Stimulated activated CD8-positive, alpha-beta memory T cell treated with anti-CD3 and anti-CD28 coated beads, Interleukin-15, amount 100 ng/mL, for 48 hours (primary cell): ENCODE results near the gene NCR2.

Experiments used
- DNase-seq, 2 donors: peaks; one replicate each; pipeline ENCODE4 v3.0.0-alpha.2; 2020; ENCODE audit warnings: low read depth in 2 of 2

The NCR2 gene

GRCh38 chr6:41359617-41360313 lies 24.4 kb downstream of the NCR2 start:
- DNase-seq: no peak

DNA sequence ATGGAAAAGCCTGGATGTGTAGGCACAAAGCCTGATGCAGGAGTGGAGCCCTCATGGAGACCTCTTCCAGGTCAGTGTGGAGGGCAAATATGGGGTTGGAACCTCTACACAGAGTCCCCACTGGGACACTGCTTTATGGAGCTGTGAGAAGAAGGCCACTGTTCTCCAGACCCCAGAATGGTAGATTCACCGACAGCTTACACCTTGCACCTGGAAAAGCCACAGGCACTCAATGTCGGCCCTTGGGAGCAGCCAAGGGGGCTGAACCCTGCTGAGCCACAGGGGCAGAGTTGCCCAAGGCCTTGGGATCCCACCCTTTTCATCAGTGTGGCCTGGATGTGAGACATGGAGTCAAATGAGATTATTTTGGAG lies 24.9 kb downstream of the NCR2 start:
- DNase-seq: no peak

- DNase-seq: no peak
Measured at GRCh38 chr6:41366150-41366549, 30.7 kb downstream of the NCR2 start.

- DNase-seq: no peak
Measured at GRCh38 chr6:41367061-41367460, 31.7 kb downstream of the NCR2 start.

GRCh38 chr6:41367700-41368099 lies 32.3 kb downstream of the NCR2 start:
- DNase-seq: no peak

DNA sequence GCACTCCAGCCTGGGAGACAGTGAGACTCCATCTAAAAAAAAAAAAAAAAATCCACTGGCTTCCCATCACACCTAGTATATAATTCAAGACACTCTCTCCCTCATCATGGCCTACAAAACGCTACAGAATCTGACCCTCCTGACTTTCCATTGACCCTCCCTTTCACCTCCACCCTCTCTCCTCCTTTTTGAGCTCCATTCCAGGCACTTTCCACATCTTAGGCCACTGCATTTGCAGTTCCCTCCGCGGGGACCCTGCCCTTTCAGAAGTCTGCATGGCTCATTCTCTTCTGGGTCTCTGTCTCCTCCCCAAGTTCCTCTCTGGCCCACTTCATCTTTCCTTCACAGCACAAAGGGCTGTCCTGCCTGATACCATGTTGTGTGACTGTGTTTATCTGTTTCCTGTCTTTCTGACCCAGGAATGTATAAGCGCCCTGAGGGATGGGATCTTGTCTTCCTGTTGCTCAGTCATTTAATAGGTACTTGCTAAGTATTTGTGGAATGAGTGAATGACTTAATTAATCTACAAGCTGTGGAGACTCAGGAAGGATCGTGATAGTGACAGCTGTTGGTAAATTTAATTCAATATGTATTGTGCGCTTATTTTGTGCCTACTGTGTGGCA lies 35.2 kb downstream of the NCR2 start:
- DNase-seq: no peak

- DNase-seq: no peak
Measured at GRCh38 chr6:41371461-41371991, 36.1 kb downstream of the NCR2 start.

DNA sequence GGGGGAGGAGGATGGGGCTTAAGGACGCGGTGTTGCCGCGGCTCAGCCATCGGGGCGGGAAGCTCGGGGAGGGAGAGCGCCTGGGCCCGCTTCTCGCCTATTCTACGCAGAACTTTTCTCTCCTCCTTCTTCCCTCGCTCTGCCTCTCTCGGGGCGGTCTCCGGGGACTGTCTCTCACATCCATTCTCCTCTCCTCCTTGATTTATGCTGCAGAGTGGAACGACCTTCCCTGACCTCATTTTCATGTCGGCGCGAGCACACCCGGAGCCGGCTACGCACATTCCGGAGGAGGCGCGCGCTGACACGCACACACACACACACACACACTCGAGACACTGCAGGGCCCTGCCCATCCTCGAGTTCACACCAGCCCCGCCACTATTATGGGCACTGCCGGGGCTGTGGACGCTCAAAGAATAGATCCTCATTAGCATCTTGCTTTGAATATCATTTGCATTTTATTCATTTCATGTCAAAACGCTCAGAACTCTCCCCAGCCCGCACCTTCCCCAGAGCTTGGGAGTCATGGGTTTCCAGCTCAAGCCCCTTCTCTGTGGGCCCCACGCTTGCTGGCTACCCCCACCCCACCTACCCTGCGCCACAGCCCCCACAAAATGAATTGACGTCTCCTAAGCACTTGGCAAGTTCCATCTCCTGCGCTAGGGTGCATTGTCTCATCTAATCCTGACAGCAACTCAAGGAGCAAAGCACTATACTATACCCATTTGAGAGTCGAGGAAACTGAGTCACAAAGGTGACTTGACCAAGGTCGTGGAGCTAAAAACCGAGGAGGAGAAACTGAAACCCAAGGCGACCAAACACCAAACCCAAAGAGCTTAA lies 36.8 kb downstream of the NCR2 start:
- no peak for DNase-seq

DNA sequence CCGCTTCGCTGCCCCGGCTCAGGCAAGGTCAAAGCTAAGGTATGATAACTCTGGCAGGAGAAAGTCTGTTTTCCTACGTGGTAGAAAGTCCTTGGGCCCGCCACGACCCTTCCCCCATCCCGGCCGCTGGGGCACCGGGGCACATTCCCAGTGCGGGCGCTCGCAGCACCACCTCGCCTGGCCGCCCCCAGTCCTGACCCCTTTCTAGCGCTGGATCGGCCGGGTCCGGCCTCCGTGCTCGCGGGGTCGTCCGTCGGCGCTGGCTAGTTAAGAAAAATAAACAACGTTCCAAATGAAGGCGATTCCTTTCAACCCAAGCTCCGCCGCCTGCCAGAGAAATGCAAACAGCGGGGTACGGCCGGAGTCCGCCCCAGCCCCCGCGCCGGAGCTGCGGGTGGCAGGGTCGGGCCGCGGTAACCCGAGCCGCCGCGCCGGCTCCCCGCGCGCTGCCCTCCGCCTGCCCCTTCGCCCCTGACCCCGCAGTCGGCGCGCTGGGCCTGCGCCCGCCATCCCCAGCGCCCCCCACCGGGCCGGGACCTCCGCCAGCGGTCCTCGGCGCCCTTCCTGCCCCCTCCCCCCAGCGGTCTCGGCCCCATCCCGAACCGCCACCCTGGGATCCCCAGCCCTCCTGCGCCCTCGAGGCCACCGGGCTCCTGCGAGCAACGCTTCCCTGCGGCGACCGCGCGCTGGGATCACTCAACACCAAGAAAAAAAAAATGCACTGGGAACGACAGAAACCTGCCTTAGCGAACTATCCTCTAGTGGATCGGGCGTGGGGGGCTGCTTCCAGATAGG lies 37.6 kb downstream of the NCR2 start:
- DNase-seq: no peak

DNA sequence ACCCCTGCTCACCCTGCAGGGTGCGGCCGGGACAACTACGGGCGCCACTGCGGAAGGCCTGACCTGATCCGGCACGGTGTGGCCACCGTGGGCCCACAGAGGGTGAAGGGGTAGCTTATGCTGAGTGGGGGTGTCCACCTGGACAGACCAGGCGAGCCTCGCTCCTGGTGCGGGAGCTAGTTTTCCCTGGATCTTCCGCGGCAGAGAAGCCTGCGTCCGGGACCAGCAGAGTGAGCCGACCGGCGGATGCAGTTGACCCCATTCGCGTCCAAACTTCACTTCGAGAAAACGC lies 38.2 kb downstream of the NCR2 start:
- DNase-seq: no peak

DNA sequence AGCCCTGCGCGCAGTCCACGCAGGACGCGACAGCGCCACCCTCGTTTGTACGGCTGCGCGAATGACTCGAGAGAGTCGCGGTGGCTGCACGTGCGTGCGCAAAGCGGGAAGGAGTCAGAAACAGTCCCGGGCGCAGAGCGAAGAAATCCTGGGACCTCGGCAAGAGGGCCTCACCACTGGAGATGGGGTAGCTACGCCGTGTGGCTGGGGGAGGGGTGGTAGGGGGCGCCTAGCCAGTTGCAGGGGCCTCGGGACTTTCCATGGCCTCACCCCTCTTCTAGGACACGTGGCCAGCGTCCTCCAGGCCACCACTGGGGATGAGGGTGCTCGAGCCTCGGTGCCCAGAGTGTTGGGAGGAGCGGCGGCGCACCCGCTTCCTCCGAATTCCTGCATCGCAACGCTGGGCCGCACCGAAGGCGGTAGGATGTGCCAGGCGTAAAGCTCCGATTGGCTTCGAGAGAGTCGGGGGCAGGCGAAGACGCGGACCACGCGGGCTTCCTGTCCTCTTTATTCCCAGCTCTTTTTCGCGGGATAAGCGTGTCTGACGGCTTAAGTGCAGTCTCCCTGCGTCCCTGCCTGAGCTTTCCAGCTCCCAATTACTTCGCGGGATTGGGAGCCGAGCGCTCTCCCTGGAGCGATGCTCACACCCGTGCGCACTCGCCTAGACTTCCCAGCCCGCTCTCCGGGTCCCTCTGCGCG lies 38.7 kb downstream of the NCR2 start:
- no peak for DNase-seq

DNA sequence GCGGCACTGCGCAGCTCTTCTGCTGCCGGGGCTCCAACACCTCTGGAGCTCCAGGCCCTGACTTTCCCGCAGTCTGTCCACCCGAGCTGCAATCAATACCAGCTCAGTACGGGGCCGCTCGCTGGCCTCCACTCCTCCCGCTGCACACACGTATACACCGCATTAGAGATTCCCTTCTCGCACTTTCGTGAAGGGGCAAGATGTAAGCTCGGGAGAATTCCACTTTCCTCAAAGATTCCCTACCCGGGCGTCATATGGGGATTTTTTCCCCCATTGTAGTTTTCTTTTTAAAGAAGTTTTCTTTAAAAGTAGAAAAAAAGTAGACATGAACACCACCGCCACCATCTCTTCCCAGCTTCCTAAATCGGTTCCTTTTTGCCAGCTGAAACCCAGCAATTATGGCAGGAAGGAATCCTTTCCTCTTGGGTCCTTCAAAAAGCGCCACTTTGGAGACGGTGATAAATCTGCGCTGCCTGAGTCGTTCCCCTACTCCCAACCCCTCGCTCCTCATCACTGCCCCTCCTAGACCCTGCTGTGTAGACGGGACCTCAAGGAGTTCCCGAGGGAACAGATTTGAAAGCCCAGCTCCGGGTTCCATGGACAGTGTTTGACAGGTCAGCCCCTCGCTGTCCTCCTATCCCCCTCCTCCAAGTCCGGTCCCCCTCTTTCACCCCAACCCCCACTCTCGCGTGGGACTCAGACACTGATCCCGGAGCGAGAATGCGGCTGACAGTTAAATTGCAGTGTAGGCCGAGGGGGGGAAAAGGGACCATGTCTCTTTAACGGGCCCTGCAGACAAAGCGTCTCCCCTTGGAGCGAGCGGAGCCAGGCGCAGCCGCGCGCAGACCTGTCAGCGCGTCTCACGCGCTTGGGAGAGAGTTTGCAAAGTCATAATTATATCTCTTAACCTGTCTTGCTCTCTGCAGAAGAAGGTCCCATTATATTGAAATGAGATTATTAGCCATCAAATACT lies 39.5 kb downstream of the NCR2 start:
- DNase-seq: no peak

DNA sequence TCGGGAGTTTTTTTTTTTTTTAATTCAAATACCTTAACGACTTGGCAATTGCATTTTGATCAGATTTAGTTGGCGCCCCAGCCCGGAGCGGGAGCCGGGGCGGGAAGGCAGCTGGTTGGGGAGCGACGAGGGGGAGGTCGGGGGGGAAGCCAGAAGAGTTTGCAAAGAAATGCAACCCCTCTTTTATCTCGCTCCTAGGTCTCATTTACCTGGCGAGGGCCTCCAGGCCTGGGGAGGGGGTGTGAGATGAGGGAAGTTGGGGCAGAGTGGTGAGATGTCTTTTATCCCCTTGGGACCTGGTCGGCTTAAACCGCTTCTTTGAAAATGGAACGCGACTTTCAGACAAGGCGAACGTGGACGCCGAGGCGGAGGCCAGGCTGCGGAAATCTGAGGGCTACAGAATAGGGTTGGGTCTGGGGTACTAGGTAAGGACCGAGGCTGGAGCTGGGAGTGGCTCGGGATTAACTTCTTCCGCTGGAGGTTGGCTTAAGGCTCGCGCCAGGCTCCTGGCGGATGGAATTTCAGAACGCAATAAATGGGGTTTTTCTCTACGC lies 40.3 kb downstream of the NCR2 start:
- DNase-seq: no peak

GRCh38 chr6:41376176-41376575 lies 40.8 kb downstream of the NCR2 start:
- no peak for DNase-seq

DNA sequence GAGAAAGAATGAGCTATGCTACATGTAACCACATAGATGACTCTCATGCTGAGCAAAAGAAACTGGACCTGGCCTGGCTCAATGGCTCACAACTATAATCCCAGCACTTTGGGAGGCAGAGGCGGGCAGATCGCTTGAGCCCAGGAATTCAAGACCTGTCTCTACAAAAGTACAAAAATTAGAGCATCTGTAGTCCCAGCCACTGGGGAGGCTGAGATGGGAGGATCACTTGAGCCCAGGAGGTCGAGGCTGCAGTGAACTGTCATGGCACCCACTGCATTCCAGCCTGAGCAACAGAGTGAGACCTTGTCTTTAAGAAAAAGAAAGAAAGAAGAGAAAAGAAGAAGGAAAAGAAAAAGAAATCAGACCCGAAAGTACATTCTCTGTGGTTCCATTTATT lies 41.7 kb downstream of the NCR2 start:
- no peak for DNase-seq

DNA sequence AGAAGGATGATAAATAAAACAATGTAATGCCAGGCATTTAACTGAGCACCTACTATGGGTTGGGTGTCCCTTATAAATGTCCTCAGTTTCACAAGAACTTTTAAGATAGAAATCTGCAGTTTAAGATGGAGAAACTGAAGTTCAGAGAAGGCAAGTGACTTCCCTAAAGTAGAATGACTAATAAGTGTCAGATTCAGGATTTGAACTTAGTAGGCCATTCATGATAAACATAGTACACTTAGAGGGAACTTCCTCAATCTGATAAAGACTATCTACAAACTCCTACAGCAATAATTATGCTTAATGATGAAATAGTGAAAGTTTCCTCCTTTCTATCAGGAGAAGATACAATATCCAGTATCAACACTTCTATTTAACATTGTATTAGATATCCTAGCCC lies 43.9 kb downstream of the NCR2 start:
- DNase-seq: no peak

GRCh38 chr6:41386594-41386993 lies 51.2 kb downstream of the NCR2 start:
- DNase-seq: no peak

- DNase-seq: no peak
Measured at GRCh38 chr6:41392246-41392645, 56.8 kb downstream of the NCR2 start.

DNA sequence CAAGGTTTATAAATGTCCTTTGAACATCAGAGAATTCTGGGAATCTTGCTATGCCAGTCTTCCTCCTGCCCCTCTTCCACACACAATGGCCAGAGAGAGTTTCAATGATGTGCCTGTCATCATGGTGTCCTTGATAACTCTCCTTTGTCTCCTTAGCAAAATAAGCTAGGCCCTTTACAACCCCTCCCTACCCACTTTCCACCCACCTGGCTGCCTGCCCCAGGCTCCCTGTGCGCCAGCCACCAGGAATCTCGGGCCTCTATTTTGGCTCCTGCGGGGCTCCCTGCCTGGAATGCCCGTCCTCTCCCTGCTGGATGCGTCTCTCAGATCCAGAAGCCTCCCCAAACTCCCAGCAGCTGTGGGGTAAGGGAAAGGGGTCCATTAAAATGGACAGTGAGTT lies 60.9 kb downstream of the NCR2 start:
- DNase-seq: no peak

DNA sequence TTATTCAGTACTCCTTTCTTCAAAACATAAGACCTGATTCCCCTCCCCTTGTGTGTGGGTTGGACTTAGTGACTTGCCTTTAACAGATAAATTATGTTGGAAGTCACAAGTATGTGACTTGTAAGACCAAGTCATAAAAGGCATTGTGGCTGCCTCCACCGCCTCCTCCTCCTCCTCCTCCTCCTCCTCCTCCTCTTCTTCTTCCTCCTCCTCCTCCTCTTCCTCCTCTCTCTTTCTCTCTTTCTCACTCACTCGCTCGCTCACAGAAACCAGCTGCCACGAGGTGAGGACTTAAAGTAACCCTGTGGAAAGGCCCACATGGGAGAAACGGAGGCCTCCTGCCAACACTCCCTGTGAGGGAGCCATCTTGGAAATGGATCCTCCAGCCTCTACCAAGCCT lies 64.0 kb downstream of the NCR2 start:
- no peak for DNase-seq
